Neural progenitor cell (in vitro differentiated cells): Measurements from ENCODE around the gene TBC1D2B.

ENCODE experiments used
- CTCF ChIP-seq: fragments of 200-600 bp; sonication (generic); IDR thresholded peaks from 2 replicates; pipeline ENCODE4 v1.5.1; 2017; ENCODE audit warnings: antibody characterized with exemption, mild to moderate bottlenecking
- EZH2 ChIP-seq: fragments of 200-600 bp; sonication (generic); IDR thresholded peaks from 2 replicates; pipeline ENCODE4 v1.6.1; 2017; ENCODE audit warnings: antibody characterized with exemption, mild to moderate bottlenecking, moderate library complexity
- EZH2phosphoT487 ChIP-seq: fragments of 200-600 bp; sonication (generic); IDR thresholded peaks from 2 replicates; pipeline ENCODE4 v1.6.1; 2017; ENCODE audit warnings: antibody characterized with exemption

DNA sequence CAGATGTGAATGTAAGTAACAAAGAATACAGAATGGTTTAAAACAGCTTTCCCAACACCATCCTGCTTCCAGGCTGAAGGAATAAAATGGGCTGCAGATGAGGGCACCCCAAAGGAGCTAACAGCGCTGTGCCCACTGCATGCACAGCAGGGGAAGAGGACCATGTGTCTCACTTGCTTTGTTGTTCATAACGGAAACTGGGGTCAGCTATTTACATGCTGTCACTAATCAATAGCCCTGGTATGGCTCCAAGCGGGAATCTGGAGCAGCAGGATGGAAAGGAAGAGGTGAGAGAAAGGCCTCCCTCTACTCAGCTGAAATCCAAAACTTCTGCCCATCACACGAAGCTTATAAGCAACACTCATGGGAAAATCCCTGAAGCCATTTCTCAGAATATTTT lies 67.4 kb downstream of the TBC1D2B start:
- TF ChIP-seq CTCF, result no peak
- no peak for TF ChIP-seq EZH2
- no peak for TF ChIP-seq EZH2phosphoT487
